Lower lobe of right lung (tissue), 2 donors: ENCODE measurements around the gene PHF13. TPM values are rescaled to one million over a fixed set of nuclear protein-coding genes. Genes with fewer than 3 reads are reported as not detected.
"Not testable (repeated sequence)": the region's sequence is repeated elsewhere in the genome, so short reads cannot be mapped to it uniquely, and the experiment has no call there.

Experiments
- ATAC-seq, 2 donors: fragments of 200-7000 bp; cut with Tn5 transposase; one replicate each; pipeline ENCODE4 v1.9.1; 2020 to 2022; ENCODE audit warnings: mild to moderate bottlenecking in 2 of 2, moderate library complexity in 2 of 2
- DNase-seq: peaks from one replicate; pipeline ENCODE4 v3.0.0-alpha.2; 2020
- H3K27ac ChIP-seq: fragments of 200-600 bp; one replicate; pipeline ENCODE4 v1.8.0; 2022
- H3K27me3 ChIP-seq: fragments of 200-600 bp; one replicate; pipeline ENCODE4 v1.8.0; 2022; ENCODE audit warnings: low read depth
- H3K36me3 ChIP-seq: fragments of 200-600 bp; one replicate; pipeline ENCODE4 v1.8.0; 2022; ENCODE audit warnings: mild to moderate bottlenecking
- H3K4me1 ChIP-seq: fragments of 200-600 bp; one replicate; pipeline ENCODE4 v1.8.0; 2022
- H3K4me3 ChIP-seq: fragments of 200-600 bp; one replicate; pipeline ENCODE4 v1.8.0; 2022; ENCODE audit warnings: mild to moderate bottlenecking
- H3K9me3 ChIP-seq: fragments of 200-600 bp; one replicate; pipeline ENCODE4 v1.8.0; 2022
- intact Hi-C: fragments of 100-400 bp; cut with DNase I; formaldehyde crosslinking; loops from one replicate; pipeline ENCODE4 v1.11.0; 2022
- total RNA-seq: library from RNA; stranded (reverse); fragmentation: NEBNext Ultra II Directional; extraction: Animal tissue kit (Norgen Biotek cat#: 25700); gene quantifications from one replicate; pipeline ENCODE4 v1.2.1, GENCODE V29; 2021
- TF ChIP-seq, protein P1 (sequence below): fragments of 200-600 bp; IDR thresholded peaks from one replicate; pipeline ENCODE4 v1.8.0; 2022; ENCODE audit warnings: antibody characterized with exemption, mild to moderate bottlenecking
- donor health status: DM: no; HTN: yes; CAD: no; lungs with severe emphysema.

The PHF13 gene
- total RNA-seq, 1 donor from 2014 or later: 10.2 TPM

DNA sequence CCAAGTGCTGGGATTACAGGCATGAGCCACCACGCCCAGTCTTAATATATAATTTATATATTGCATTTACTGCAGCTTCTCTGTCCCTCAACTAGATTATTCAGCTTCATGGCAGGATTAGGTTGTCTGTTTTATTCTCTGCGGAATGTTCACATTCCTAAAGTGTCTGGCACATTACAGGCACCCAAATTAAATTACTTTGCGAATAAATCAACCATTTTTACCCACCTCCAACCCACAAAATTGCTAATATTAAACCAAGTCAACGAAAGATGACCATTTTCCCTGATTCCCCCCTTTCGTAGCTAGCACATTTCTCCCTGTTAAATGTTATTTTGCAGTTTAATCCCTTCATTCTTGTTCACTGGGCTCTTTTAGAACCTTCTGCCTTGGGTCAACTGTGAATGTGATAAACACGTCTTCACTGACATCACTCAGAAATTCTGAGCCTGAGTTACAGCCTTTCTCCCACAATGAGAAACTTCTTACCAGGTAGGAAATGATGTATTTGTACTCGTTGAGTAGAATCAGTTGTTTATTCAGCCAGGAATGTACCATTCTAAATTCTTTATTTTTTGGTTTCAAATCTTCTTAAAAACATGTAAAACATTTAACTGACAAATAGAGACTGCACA is 47.0 kb downstream of the PHF13 start:
- H3K4me3 ChIP-seq: no peak overlapping the region
- no peaks in the 10 kb centered on the region for H3K9me3 ChIP-seq
- no peaks in the 10 kb centered on the region for H3K27me3 ChIP-seq
- intact Hi-C loops: no loop called here
- TF ChIP-seq, protein P1, sequence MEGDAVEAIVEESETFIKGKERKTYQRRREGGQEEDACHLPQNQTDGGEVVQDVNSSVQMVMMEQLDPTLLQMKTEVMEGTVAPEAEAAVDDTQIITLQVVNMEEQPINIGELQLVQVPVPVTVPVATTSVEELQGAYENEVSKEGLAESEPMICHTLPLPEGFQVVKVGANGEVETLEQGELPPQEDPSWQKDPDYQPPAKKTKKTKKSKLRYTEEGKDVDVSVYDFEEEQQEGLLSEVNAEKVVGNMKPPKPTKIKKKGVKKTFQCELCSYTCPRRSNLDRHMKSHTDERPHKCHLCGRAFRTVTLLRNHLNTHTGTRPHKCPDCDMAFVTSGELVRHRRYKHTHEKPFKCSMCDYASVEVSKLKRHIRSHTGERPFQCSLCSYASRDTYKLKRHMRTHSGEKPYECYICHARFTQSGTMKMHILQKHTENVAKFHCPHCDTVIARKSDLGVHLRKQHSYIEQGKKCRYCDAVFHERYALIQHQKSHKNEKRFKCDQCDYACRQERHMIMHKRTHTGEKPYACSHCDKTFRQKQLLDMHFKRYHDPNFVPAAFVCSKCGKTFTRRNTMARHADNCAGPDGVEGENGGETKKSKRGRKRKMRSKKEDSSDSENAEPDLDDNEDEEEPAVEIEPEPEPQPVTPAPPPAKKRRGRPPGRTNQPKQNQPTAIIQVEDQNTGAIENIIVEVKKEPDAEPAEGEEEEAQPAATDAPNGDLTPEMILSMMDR: no peak
- H3K36me3 ChIP-seq: peaks cover 5% of the 10 kb centered on the region
- ATAC-seq (no peak), DNase-seq (no peak)
- no peak overlapping the region for H3K27ac ChIP-seq
- H3K4me1 ChIP-seq: no peaks in the 10 kb centered on the region

DNA sequence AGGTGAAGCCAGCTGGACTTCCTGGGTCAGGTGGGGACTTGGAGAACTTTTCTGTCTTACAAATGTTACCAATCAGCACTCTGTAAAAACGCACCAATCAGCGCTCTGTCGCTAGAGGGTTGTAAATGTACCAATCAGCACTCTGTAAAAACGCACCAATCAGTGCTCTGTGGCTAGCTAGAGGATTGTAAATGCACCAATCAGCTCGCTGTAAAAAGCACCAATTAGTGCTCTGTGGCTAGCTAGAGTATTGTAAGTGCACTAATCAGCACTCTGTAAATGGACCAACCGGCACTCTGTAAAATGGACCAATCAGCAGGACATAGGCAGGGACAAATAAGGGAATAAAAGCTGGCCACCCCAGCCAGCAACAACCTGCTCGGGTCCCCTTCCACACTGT is 48.9 kb downstream of the PHF13 start:
- DNase-seq, H3K4me1 ChIP-seq, ATAC-seq, H3K4me3 ChIP-seq, H3K27ac ChIP-seq, H3K27me3 ChIP-seq, H3K9me3 ChIP-seq, intact Hi-C loops: not testable (repeated sequence)
- H3K36me3 ChIP-seq: peaks cover 23% of the 10 kb centered on the region

DNA sequence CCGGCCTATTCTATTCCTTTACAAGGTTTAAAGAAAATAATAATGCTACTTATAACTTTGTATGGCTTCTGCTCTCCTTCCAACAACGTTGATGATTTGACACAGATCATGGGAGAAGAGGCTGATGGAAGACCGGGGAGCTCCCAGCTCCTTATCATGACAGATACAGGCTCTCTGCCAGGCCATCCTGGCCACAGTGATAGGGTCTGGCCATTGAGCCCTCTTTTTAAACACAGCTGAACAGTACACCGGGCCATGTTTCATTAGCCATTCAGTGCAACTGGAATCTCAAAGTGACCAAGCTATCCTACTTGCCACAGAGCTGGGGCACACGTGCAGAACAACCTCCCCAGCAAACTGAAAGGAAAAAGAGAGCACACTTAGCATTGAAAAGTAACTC is 53.2 kb downstream of the PHF13 start:
- no peaks in the 10 kb centered on the region for H3K9me3 ChIP-seq
- H3K27me3 ChIP-seq: no peaks in the 10 kb centered on the region
- H3K27ac ChIP-seq: no peak overlapping the region
- ATAC-seq (no peak), DNase-seq (no peak)
- peaks cover 31% of the 10 kb centered on the region for H3K36me3 ChIP-seq
- intact Hi-C loops: no loop called here
- H3K4me3 ChIP-seq: no peak overlapping the region
- H3K4me1 ChIP-seq: no peaks in the 10 kb centered on the region
- TF ChIP-seq, protein P1: no peak

DNA sequence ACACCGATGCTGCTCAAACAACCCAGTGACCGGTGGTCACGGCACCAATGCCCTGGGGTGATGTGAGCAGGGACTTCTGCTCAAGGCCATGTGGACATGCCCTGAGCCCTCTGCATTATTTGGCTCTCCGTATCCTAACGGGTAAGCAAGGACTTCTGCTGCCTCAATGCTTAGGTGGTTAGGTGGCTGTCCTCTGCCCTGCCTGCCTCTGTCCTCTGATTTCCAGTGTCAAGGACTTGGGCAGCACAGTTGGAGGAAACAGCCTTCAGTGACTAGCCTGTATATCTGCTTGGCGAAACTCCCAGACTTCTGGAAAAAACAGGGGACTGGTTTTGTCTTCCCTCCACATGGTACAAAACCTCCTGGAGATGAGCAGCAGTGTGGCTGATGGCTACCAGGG is 53.6 kb downstream of the PHF13 start:
- intact Hi-C loops: no loop called here
- ATAC-seq (no peak), DNase-seq (no peak)
- TF ChIP-seq, protein P1: no peak
- Histone ChIP-seq H3K4me1 (no peaks in the 10 kb centered on the region), H3K36me3 (peaks cover 31% of the 10 kb centered on the region), H3K4me3 (no peak overlapping the region), H3K9me3 (no peaks in the 10 kb centered on the region), H3K27me3 (no peaks in the 10 kb centered on the region), H3K27ac (no peak overlapping the region)

DNA sequence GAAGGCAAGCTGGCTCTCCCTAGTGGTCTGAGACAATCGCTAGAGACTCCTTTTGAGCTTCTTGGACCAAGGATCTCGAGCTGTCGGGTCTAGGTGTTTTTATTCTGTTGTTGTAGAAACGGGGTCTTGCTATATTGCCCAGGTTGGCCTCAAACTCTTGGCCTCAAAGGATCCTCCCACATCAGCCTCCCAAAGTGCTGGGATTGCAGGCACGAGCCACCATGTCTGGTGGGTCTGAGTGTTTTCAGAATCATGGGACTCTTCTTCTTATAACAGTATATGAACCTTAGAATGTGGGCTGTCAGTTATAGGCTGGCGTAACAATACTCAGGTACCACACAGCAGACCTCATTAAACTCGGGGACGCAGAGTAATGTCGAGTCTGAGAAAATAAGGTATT is 55.0 kb downstream of the PHF13 start:
- Histone ChIP-seq H3K27me3 (no peaks in the 10 kb centered on the region), H3K4me3 (no peak overlapping the region), H3K27ac (no peak overlapping the region), H3K9me3 (no peaks in the 10 kb centered on the region), H3K4me1 (no peaks in the 10 kb centered on the region), H3K36me3 (peaks cover 44% of the 10 kb centered on the region)
- ATAC-seq (no peak), DNase-seq (no peak)
- intact Hi-C loops: no loop called here
- TF ChIP-seq, protein P1: no peak

DNA sequence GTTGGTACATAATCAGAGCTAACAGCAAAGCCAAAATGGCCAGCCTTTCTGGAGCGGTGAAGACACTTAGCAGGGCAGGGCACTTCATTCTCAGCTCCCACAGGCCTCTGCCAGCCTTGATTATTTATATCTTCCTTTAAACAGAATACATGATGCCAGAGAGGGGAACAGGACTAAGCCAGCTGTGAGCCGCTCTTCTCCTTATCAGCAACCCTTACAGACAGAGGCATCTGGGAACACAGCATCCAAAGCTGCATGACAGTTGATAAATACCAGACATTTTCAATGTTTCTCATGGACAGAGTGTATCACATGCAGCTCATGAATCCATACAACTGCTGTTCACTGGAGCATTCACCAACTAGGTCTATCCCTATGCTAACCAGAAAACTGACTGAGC is 59.0 kb downstream of the PHF13 start:
- no peak for ATAC-seq
- intact Hi-C loops: no loop called here

More for the DNA sequence above, 59.0 kb downstream of the PHF13 start:
- Histone ChIP-seq H3K36me3 (peaks cover 55% of the 10 kb centered on the region), H3K4me3 (no peak overlapping the region), H3K9me3 (no peaks in the 10 kb centered on the region), H3K27me3 (no peaks in the 10 kb centered on the region), H3K4me1 (no peaks in the 10 kb centered on the region), H3K27ac (no peak overlapping the region)
- TF ChIP-seq, protein P1: no peak
- no peak for DNase-seq

Other genes with a start within 250 kb of the PHF13 start
- 28.5 TPM for gene ACOT7, start 220.0 kb upstream of the PHF13 start, total RNA-seq
- 6.4 TPM for gene HES2, start 193.8 kb upstream of the PHF13 start, total RNA-seq
- gene ESPN, start 189.0 kb upstream of the PHF13 start, total RNA-seq: 8.3 TPM
- 8.2 TPM for gene TNFRSF25, start 147.6 kb upstream of the PHF13 start, total RNA-seq
- gene PLEKHG5, start 122.1 kb upstream of the PHF13 start, total RNA-seq: 9.5 TPM
- 19.4 TPM for gene NOL9, start 59.2 kb upstream of the PHF13 start, total RNA-seq
- 0.27 TPM for gene TAS1R1, start 58.4 kb upstream of the PHF13 start, total RNA-seq
- 36.5 TPM for gene ZBTB48, start 33.7 kb upstream of the PHF13 start, total RNA-seq
- 22.6 TPM for gene KLHL21, start 10.9 kb upstream of the PHF13 start, total RNA-seq
- 15.7 TPM for gene THAP3, start 11.1 kb downstream of the PHF13 start, total RNA-seq
- 36.4 TPM for gene DNAJC11, start 88.1 kb downstream of the PHF13 start, total RNA-seq
- 47.9 TPM for gene CAMTA1, start 171.7 kb downstream of the PHF13 start, total RNA-seq